Esophagus squamous epithelium (tissue), 4 donors: ENCODE results near the gene RSPO1.

Experiments used
- POLR2A ChIP-seq, 4 donors: fragments of 450-650 bp; IDR thresholded peaks; one replicate each; pipeline ENCODE4 v1.6.1; 2017; ENCODE audit warnings: antibody characterized with exemption in 4 of 4, mild to moderate bottlenecking in 4 of 4, moderate library complexity in 3 of 4
- TF ChIP-seq, protein P1 (sequence below), 6 experiments: fragments of 450-650 bp in 4 of 6; fragments of 200-600 bp in 2 of 6; sonication (generic) in 2 of 6; IDR thresholded peaks; one replicate each; pipeline ENCODE4 v1.5.1; 2016 to 2019; ENCODE audit warnings: antibody characterized with exemption in 6 of 6, mild to moderate bottlenecking in 4 of 6, moderate library complexity in 4 of 6

DNA sequence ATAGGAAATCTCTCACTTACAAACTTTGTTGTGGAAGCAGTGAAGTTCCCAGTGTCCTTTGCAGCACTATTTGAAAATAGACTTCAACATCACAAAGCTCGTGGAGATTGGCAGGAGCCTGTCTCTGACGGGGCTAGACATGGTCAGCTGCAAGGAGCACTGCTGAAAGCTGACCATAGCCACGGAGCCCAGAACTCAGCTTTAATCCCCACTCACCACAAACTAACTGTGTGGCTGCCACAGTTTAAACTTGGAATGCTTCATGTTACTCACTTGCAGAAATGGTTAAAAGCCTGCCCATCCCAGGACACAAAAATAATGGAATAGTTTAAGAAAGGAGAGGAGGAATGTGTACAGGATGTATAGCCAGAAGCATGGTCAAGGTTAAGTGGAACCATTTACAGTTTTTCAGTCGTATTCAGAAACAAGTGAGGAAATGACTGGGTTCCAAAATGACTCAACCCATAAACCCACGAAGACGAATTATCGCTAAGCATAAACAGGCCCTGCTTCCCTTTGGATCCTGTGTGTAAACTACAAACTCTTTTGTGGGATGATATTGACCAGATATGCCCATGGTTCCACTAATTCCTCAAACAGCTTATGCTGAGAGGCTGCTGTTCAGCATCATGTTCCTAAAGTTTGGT is 59.7 kb downstream of the RSPO1 start:
- TF ChIP-seq, protein P1, sequence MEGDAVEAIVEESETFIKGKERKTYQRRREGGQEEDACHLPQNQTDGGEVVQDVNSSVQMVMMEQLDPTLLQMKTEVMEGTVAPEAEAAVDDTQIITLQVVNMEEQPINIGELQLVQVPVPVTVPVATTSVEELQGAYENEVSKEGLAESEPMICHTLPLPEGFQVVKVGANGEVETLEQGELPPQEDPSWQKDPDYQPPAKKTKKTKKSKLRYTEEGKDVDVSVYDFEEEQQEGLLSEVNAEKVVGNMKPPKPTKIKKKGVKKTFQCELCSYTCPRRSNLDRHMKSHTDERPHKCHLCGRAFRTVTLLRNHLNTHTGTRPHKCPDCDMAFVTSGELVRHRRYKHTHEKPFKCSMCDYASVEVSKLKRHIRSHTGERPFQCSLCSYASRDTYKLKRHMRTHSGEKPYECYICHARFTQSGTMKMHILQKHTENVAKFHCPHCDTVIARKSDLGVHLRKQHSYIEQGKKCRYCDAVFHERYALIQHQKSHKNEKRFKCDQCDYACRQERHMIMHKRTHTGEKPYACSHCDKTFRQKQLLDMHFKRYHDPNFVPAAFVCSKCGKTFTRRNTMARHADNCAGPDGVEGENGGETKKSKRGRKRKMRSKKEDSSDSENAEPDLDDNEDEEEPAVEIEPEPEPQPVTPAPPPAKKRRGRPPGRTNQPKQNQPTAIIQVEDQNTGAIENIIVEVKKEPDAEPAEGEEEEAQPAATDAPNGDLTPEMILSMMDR (IDR thresholded peaks at IDR 0.05): no peak
- TF ChIP-seq POLR2A (IDR thresholded peaks at IDR 0.05): no peak
